ENCODE results near the gene TMX4. TPM values are rescaled to one million over a fixed set of nuclear protein-coding genes. Genes with fewer than 3 reads are reported as not detected.

Gene TMX4
- total and polyA plus RNA-seq, 2 of the 8 experiments (the other 6 are each of a cell fraction or from before 2014, with no cell fraction given): 2.1 to 7.8 TPM

DNA sequence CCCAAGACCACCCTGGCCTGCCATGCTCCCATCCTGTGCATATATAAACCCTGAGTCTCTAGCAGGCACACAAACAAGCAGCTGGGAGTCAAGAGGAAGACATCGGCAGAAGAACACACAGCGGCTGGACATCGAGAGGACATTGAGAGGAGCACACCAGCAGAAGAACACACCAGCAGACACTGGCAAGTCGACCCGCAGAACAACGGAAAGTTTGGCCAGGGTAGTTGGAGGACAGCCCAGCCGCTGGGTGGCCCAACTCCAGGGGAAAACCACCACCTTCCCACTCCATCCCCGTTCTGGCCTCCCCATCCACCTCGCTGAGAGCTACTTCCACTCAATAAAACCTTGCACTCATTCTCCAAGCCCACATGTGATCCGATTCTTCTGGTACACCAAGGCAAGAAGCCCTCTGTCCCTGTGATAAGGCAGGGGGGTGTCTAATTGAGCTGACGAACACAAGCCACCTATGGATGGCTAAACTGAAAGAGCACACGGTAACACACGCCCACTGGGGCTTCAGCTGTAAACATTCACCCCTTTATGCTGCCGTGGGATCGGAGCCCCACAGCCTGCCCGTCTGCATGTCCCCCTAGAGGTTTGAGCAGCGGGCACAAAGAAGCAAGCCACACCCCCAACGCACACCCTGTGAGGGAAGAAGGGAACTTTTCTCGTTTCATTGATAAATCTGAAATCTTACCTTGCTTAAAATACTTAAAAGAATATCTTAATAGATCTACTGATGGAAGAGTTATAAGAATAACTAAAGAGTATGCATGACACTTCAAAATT lies 13.8 kb downstream of the TMX4 start (continued):
- TF ChIP-seq EP300 (IDR thresholded peaks at IDR 0.05; ENCODE audit: borderline replicate concordance in 1 of 2, low read depth in 2 of 2, low read length in 2 of 2) (no peak), CREB1 (IDR thresholded peaks at IDR 0.05) (no peak), KDM4A (IDR thresholded peaks at IDR 0.05; ENCODE audit: low read depth, low read length, severe bottlenecking) (no peak), ASH2L (IDR thresholded peaks at IDR 0.05; ENCODE audit: low read length) (no peak)

Data from H1 (cell line).